Measurements from ENCODE around the gene ZC3H15. TPM values are rescaled to one million over a fixed set of nuclear protein-coding genes. Genes with fewer than 3 reads are reported as not detected.
"Not testable (repeated sequence)": the region's sequence is repeated elsewhere in the genome, so short reads cannot be mapped to it uniquely, and the experiment has no call there.

Gene ZC3H15
- total RNA-seq, 1 donor from 2014 or later, result 42.9 TPM

GRCh38 chr2:186516396-186516795 is 30.3 kb downstream of the ZC3H15 start:
- TF ChIP-seq, protein P1, sequence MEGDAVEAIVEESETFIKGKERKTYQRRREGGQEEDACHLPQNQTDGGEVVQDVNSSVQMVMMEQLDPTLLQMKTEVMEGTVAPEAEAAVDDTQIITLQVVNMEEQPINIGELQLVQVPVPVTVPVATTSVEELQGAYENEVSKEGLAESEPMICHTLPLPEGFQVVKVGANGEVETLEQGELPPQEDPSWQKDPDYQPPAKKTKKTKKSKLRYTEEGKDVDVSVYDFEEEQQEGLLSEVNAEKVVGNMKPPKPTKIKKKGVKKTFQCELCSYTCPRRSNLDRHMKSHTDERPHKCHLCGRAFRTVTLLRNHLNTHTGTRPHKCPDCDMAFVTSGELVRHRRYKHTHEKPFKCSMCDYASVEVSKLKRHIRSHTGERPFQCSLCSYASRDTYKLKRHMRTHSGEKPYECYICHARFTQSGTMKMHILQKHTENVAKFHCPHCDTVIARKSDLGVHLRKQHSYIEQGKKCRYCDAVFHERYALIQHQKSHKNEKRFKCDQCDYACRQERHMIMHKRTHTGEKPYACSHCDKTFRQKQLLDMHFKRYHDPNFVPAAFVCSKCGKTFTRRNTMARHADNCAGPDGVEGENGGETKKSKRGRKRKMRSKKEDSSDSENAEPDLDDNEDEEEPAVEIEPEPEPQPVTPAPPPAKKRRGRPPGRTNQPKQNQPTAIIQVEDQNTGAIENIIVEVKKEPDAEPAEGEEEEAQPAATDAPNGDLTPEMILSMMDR (IDR thresholded peaks at IDR 0.05), result no peak
- peaks cover 38% of the 10 kb centered on the region for H3K36me3 ChIP-seq

GRCh38 chr2:186517090-186517489 is 31.0 kb downstream of the ZC3H15 start:
- Histone ChIP-seq H3K9me3 (no peaks in the 10 kb centered on the region), H3K27me3 (no peaks in the 10 kb centered on the region), H3K4me1 (no peaks in the 10 kb centered on the region), H3K36me3 (peaks cover 31% of the 10 kb centered on the region), H3K27ac (no peak overlapping the region), H3K4me3 (no peak overlapping the region)
- DNase-seq (no peak), ATAC-seq (no peak)
- intact Hi-C loops (cut with DNase I), result no loop called here
- TF ChIP-seq, protein P1 (IDR thresholded peaks at IDR 0.05), result no peak

More at GRCh38 chr2:186516396-186516795, 30.3 kb downstream of the ZC3H15 start:
- Histone ChIP-seq H3K4me1 (no peaks in the 10 kb centered on the region), H3K27me3 (no peaks in the 10 kb centered on the region), H3K9me3 (no peaks in the 10 kb centered on the region), H3K27ac (no peak overlapping the region), H3K4me3 (no peak overlapping the region)
- DNase-seq (no peak), ATAC-seq (no peak)
- intact Hi-C loops (cut with DNase I), result no loop called here

- Histone ChIP-seq H3K27me3 (no peaks in the 10 kb centered on the region), H3K4me3 (no peak overlapping the region), H3K9me3 (no peaks in the 10 kb centered on the region), H3K36me3 (peaks cover 20% of the 10 kb centered on the region), H3K27ac (no peak overlapping the region), H3K4me1 (no peaks in the 10 kb centered on the region)
- intact Hi-C loops (cut with DNase I), result no loop called here
- TF ChIP-seq, protein P1 (IDR thresholded peaks at IDR 0.05), result no peak
- ATAC-seq (no peak), DNase-seq (no peak)
Observed at GRCh38 chr2:186518291-186518690, 32.2 kb downstream of the ZC3H15 start.

GRCh38 chr2:186518945-186519344 is 32.9 kb downstream of the ZC3H15 start:
- Histone ChIP-seq H3K36me3 (peaks cover 14% of the 10 kb centered on the region), H3K27ac (no peak overlapping the region), H3K9me3 (no peaks in the 10 kb centered on the region), H3K4me1 (no peaks in the 10 kb centered on the region), H3K27me3 (no peaks in the 10 kb centered on the region), H3K4me3 (no peak overlapping the region)
- ATAC-seq (peak; percentile 56), DNase-seq (no peak)
- TF ChIP-seq, protein P1 (IDR thresholded peaks at IDR 0.05), result no peak
- intact Hi-C loops (cut with DNase I), result no loop called here

DNA sequence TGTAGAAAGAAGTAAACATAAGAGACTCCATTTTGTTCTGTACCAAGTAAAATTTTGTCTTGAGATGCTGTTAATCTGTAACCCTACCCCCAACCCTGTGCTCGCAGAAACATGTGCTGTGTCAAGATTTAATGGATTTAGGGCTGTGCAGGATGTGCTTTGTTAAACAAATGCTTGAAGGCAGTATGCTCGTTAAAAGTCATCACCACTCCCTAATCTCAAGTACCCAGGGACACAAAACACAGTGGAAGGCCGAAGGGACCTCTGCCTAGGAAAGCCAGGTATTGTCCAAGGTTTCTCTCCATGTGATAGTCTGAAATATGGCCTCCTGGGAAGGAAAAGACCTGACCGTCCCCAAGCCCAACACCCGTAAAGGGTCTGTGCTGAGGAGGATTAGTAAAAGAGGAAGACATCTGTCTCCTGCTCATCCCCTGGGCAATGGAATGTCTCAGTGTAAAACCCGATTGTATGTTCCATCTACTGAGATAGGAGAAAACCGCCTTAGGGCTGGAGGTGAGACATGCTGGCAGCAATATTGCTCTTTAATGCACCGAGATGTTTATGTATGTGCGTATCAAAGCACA is 35.6 kb downstream of the ZC3H15 start:
- H3K27ac ChIP-seq, H3K9me3 ChIP-seq, DNase-seq, ATAC-seq, H3K27me3 ChIP-seq, H3K36me3 ChIP-seq, H3K4me3 ChIP-seq, H3K4me1 ChIP-seq: not testable (repeated sequence)
- intact Hi-C loops (cut with DNase I), result loop anchor here (10.0 kb wide), 1 partner anchor 103 kb away; no protein-coding TSS in a partner anchor

DNA sequence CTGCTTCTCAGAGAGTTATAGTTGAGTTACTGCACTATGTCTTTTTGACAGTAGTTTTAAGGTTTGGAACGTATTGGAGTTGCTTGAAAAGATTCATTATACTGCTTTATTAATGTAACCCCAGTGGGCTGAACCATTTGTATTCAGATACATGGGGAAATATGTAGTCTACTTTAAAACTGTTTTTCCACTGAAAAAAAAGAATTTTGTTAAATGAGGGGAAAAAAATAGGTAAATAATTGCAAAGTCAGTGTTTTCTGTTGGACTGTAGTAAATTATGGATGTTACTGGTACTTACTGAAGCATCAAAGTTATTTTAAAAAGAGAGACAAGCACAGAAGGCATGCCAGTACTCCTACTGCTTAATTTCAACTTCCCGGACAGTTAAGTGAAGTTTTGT is 36.4 kb downstream of the ZC3H15 start:
- ATAC-seq (no peak), DNase-seq (no peak)
- TF ChIP-seq, protein P1 (IDR thresholded peaks at IDR 0.05), result no peak
- no peak overlapping the region for H3K4me3 ChIP-seq
- H3K9me3 ChIP-seq, result no peaks in the 10 kb centered on the region
- H3K4me1 ChIP-seq, result no peaks in the 10 kb centered on the region
- peaks cover 9% of the 10 kb centered on the region for H3K36me3 ChIP-seq
- no peak overlapping the region for H3K27ac ChIP-seq
- no peaks in the 10 kb centered on the region for H3K27me3 ChIP-seq
- intact Hi-C loops (cut with DNase I), result loop anchor here (10.0 kb wide), 1 partner anchor 102 kb away; no protein-coding TSS in a partner anchor

Data from upper lobe of right lung (tissue), 1 donor.